HG03521 (cell line): ENCODE results near the gene ROCK2.

ENCODE experiments used
- ATAC-seq: cut with Tn5 transposase; IDR thresholded peaks from one replicate; pipeline ENCODE4 v1.9.1; 2021; ENCODE audit warnings: mild to moderate bottlenecking, moderate library complexity; ENCODE audit not compliant: unreplicated experiment

The ROCK2 gene

DNA sequence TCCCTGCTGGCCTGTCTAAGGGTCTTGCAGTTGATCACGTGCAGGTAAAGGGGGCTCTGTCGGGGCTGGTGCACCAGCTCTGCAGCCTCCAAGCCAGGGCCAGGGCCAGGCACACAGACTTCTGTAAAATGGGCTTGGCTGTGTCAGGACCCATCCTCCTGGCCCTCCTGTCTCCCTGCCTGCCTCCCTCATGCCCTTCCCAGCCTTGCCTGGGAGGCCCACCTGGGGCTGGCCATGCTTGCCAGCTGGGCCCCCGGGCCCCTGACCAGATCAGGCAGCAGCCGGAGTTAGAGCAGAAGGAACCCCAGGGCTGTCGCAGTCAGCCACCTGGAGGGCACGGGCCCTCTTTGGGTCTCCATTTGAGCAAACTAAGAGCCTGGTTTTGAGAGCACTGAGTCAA lies 187.1 kb downstream of the ROCK2 start:
- no peak for ATAC-seq

DNA sequence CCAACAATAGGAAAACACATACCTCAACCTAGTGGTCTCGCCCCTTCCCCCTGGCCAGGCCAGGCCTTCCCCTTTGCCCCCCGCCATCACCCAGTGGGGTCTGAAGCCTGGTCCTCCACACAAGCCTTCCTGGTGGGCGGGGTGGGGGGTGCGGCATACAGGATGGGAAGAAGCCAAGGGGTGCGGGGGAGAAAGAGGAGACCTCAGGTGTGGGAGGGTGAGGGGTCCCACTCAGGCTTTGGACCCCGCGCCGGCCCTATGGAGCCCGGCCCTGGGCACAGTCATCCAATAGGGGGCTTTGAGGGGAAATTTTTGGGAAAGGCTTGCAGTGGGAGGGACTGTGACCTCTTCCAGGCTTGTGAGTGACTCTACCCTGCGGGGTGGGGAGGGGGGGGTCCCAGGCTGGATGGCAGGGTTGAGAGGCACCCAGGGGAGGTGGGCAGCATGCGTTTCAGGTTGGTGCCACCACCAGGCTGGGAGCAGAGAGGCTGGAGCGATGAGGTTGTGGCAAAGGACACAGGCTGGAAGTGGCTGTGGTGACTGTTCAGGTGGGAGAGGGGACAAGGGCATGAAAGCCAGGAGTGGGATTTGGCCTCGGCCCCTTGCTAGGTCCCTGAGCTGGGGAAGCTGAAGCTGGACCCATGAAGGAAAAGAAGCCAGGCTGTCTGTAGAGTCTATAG lies 187.9 kb downstream of the ROCK2 start:
- ATAC-seq: no peak

DNA sequence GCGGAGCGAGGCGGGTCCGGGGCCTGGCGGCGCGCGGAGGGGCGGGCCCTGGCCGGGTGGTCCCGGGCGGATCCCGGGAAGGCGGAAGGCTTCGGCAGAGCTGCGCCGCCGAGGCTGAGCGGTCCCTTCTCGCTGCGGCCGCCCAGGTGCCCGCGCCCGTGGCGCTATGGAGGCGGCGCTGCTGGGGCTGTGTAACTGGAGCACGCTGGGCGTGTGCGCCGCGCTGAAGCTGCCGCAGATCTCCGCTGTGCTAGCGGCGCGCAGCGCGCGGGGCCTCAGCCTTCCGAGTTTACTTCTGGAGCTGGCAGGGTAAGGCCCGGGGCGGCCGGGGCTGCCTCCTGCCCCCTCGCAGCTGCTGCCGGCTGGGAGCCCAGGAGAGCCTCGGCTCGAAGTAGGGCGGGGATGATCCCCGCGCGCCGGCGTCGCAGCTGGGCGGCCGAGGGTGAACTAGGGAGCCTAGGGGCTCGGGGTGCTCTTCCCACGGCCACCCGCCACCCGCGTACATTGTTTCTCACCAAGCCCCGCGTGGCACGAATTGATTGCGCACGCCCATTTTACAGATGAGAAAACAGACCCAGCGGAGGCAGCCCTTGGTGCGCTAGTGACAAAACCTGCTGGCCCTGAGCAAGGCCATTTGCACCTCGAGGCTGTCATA lies 188.9 kb downstream of the ROCK2 start, which contains the start of gene SLC66A3:
Gene SLC66A3 (plus strand): TSS at position 87 of the 655 bp plus-strand sequence. CDS start 80 bp downstream, at position 167.
- ATAC-seq: peak; percentile 80

DNA sequence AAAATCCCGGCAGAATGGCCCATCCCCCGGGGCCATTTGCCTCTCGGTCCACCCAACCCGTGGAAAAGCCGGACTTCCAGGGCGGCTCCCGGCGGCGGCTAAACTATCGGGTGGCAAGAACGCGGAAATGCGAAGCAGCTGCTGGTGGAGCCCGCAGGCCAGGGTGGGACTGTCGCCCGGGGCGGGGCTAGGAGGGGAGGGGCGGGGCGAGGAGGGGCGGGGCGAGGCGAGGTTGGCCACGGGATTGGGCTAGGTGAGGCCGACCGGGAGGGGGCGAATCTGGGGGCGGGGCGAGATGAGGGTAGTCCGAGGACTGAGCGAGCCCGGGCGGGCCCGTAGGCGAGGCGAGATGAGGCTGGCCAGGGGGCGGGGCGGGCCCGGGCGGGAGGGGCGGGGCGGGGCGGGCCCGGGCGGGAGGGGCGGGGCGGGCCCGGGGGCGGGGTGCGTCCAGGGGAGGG lies 189.5 kb downstream of the ROCK2 start:
- peak; percentile 67 for ATAC-seq

DNA sequence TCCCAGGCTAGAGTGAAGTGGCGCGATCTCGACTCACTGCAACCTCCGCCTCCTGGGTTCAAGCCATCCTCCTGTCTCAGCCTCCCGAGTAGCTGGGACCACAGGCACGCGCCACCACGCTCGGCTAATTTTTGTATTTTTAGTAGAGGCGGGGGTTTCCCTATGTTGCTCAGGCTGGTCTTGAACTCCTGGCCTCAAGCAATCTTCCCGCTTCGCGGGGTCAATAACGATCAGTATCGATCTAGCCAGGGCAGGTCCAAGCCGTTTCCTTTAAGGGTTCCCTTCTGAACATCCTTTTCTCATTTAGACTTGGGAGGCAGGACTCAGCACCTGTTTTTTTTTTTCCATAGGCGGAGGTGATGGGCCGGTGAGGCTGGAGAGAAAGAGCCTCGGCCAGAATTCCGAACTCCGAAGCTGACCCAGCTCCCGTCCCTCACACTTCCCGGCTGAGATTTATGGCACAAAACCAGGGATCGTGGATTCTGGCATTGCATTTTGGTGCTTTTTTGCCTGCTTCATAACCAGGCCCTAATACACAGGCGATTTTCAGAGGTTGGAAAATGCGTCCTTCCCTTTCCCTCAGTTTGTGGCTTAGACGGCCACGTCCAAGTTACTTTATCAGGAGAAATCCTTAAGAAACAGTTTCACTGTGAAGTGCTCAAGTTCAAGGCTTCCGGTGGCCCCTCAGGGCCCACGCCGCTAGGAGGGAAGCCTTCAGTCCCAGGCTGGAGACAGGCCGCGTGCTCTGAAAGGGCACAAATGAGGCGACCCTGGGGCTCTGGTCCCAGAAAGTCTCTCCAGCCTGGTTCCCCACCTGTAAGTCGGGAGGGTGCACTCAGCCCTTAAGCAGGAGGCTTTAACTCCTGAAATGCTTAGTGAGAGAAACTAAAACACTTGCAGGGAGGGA lies 190.2 kb downstream of the ROCK2 start:
- no peak for ATAC-seq

DNA sequence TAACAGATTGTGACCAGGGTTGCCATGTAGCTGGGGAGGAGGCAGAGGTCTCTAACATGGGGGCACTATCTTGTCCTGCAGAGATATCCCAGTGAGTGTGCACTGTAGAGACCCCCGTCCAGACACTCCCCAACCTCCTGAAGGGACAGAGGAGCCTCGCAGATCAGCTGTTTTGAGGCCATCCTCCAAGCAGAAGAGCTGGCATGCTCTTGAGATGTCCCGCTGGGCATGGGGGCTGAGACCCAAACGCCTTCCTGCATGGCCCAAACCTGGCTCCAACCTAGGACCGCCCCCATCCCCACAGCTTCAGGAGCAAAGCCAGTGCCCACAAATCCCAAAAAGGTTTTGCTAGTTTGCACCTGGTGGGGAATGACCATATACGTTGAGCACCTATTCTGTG lies 191.8 kb downstream of the ROCK2 start:
- no peak for ATAC-seq

DNA sequence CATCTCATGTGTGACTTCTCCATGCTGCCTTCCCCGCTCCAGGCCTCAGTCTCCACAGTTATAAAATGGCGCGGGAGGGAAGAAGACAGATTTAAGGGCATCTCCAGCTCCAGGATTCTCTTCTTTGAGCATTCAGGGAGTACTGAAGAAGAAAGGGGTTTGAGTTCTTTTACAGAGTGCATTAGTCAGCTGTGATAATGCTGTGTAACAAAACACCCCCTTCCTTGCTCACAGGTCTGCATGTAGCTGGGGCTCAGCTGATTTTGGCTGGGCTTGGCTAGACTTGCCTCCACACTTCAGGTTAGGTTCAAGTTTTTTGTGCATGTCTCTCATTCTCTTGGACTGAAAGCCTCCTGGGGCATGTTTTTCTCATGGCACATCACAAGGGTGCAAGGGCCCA lies 197.2 kb downstream of the ROCK2 start:
- no peak for ATAC-seq

DNA sequence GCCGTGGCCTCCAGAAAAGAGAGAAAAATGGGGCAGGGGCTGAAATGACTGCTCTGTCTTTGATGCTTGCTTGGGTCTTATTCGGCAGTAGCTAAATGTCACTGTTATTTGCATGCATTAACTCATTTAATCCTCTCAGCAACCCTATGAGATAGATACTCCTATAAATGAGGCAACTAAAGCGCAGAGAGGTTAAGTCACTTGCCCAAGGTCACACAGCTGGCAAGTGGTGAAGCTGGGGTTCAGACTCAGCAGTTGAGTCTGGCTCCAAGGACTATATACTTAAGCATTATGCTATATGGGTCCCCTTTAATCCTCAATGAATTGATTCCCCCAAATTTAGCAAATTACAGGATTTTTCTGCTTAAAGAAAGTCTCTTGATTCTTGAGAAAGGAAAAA lies 198.4 kb downstream of the ROCK2 start:
- no peak for ATAC-seq

DNA sequence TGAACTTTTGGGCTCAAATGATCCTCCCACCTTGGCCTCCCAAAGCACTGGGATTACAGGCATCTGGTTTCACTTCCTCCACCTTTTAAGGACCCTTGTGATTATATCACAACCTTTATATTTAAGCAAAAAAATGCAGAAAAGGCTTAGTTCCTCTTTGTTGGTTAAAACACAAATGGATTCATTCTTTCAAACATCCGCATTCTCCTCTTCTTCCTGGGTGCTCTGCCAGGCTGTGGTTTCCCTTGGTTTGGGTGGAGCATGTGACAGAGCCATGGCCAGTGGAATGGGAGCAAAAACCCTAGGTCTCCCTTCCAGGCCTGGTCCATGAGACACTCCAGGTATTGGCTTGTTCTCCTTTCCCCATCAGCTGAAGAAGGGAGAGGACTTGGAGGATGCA lies 199.1 kb downstream of the ROCK2 start:
- ATAC-seq: no peak

DNA sequence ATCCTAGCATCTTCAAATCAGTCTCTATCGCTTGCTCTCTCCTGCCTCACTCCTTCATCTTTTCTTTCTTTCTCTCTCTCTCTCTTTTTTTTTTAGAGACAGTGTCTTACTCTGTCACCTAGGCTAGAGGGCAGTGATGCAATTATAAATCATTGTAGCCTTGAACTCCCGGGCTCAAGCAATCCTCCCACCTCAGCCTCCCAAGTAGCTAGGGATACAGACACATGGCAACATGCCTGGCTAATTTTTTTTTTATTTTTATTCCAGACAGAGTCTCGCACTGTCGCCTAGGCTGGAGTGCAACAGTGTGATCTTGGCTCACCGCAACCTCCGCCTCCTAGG lies 199.7 kb downstream of the ROCK2 start:
- ATAC-seq: no peak

DNA sequence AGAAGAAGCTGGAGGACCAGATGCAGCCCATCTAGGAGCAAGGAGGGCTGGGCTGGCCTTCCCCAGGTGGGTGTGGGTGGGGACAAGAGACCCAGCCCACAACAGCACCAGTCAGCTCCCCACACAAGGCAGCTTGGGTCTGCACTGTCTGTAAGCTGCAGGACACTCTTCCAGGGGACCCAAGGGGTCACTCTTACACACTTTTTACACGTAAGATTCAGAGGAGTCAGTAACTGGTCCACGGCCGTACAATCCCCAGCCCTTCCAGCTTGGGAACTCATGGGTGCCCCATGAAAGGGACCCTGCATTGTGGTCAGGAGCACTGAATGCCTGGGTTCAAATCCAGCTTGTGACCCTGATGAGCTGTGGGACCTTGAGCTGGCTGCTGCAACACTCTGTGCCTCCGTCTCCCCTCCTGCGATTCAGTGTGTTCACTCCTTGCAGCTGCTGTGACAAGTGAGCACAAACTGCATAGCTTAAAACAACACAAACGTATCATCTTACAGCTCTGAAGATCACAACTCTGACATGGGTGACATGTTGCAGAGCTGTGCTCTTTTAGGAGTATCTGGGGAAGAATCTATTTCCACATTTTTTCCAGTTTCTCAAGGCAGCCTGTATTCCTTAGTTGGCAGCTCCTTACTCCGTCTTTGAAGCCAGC lies 200.2 kb downstream of the ROCK2 start:
- ATAC-seq: no peak

DNA sequence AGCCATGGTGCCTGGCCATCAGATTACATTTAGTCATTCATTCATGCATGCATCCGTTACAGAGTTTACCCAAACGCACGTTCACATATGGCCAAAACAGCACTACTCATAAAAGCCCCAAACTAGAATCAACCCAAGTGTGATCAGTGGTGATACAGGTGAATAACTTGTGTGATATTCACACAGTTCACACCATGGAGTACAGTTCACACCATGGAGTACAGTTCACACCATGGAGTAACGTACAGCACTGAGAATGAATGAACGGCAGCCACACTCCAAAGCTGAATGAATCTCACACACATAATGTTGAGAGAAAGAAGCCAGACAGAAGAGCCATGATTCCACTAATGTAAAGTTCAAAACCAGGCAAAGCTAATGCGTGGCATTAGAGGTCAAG lies 201.4 kb downstream of the ROCK2 start:
- ATAC-seq: no peak

DNA sequence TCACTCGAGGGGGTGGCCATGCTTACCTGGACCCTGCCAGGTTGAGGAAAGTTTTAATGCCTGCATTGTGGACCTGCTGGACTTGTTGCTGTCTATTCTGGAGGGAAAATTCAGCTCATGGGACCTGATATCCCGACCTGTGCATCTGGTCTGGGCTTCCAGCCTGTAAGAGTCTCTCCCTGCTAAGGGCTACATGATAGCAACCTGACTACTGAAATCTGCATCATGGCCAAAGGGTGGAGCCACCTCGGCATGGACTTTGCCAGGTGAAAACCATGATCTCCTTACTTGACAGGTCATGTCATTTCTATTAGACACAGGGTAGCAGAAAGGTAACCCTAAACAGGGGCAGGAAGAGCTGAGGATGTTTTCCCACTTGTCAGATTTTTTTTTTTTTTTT lies 202.1 kb downstream of the ROCK2 start:
- no peak for ATAC-seq

DNA sequence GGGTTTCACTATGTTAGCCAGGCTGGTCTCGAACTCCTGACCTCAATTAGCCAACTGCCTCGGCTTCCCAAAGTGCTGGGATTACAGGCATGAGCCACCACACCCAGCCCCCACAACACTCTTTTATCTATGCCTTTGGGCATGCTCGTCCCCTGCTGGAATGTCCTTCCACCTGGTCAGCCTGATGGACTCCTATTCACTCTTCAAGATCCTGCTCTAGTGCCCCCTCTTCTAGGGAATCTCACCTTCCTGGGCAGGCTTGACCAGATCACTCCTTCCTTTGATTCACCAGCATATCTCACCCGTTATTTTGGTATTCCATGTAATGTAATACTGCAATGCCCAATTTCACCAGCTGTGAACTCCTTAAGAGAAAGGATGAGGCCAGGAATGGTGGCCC lies 203.1 kb downstream of the ROCK2 start:
- ATAC-seq: no peak

DNA sequence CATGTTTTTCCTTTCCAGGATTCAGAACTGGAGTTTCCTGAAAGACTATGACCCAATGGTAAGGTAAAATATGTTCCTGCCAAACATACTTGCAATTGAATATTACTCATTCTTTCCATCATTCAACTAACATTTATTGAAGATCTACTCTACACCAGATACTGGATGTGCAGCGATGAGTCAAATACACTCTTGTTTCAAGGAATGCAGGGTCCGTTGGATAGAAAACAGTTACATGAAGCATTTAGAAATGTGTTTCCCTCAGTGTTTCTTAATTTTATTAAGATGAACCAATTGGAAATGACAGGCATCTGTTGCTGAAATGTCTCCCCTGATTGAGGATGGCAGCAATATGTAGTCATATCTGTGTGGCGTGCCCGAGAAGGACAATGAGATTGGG lies 203.9 kb downstream of the ROCK2 start:
- ATAC-seq: no peak

DNA sequence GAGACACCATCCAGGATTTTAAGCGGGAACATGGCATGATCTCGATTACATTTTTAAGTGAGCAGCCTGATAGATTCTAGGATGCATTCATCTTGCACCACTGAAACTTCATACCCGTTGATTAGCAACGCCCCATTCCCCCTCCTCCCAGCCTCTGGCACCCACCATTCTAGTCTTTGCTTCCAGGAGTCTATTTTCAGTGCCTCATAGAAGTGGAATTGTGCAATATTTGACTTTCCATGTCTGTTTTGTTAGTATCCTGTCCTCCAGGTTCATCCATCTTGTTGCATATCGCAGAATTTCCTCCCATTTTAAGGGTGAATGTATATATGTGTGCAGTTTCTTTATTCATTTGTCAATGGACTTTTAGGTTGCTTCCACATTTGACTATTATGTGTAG lies 210.1 kb downstream of the ROCK2 start:
- no peak for ATAC-seq

DNA sequence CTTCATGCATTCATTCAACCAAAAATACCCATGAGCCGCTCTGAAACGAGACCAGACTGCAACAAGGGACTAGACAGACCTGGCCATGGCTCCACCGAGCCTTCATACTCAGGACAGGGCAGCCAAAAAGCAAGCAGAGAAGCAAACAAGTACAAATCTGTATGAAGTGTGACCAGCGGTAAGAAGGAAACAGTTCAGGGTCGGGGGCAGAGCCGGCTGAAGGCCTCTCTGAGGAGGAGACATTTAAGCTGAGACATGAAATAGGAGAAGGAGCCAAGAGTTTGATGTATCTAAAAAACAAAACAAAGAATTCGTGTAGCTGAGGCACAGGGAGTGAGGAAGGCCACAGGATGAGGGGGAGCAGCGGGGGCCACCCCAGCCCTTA lies 210.5 kb downstream of the ROCK2 start:
- no peak for ATAC-seq

DNA sequence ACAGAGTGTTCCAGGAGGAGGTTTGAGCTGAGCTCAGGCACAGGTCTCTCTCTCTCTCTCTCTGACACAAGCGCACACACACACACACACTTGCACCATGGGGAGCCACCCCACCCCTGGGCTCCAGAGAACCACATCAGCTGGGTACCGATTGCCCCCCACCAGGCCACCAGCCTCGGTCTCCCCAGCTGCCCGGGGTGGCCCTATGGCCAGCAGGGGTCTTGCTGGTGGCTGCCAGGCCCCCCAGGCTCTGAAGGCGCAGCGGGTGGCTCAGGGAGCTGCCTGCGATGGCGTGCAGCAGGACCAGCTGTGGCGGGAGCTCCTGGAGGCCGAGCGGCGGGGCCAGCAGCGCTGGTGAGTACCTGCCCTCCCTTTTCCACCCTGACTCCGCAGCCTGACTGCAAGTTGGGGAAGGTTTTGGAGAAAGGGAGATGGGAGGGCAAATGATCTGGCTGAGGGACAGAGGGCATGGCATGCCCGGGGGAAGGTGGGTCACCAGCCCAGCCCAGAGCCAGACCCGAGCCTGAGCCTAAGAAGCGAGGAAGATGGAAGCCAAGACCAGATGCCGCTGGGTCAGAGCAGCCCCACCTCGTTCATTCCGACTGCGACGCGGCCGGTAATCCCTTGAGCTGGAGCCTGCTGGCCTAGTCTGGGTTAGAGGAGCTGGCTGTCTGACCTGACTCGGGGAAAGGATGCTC lies 211.0 kb downstream of the ROCK2 start:
- no peak for ATAC-seq

DNA sequence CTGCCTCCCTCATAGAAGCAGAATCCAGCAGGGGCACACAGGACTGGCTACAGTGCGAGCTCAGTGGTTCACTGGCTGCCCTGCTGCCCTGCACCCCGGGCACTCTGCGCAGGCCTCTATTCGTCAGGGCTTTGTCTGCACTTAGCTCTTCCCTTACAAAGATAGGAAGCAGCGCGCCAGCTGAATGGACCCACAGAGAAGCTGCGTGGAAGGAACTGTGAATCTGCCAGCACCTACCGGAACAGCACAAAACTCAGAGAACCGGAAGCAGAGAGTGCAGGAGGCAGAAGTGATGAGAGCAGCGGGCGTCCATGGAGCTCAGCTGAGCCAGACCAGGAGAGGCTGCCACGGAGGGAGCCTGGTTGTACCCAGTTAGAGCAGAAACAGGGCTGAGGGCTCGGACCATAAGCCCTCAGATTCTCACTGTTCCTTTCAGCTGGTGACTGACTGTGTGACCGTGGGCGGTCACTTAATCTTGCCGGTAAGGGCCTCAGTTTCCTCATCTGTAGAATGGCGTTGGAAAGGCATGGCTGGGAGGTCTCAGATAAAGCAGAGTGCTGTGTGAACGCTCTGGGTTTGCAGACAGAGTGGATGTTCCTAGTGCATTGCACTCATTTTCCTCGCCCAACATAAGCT lies 212.3 kb downstream of the ROCK2 start:
- ATAC-seq: no peak
